ENCODE measurements around the gene AARS2.

The AARS2 gene

DNA sequence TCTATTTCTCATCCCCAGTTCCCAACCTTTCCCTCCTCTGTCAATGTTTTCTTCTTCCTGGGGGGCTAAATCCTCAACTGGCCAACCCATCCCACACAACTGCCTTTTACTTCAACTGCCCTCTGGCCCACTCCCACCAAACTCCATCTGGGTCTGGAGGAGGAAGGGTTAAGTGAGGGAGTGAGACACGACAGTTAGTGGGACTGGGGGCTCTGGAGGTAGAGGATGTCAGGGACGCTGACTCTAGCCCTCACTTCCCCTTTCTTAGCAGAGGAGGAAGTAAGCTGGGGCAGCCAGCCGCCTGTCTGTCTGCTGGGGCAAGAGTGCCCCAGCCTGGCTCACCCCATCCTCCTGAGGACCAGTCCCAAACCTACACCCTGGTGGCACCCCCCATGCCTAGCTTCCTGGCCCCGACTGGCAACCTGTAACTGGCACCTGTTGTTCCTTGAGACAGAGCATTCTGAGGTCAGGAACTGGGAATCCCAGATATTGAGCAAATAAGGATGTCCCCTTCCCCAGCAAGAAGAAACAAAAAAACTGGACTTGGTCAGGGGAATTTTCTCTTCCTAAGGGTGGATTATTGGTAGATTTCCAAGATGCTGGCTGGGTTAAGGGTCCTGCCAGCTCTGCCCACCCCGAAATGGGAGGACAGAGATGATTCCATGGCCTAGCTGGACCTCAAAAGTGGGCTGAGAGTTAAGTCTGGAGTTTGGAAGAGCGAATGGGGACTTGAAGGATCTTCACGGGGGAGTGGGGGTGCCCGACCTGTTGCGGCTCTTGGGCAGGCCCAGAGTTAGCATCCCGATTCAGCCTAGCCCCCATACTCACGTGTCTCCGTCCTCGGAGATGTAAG is 48.8 kb downstream of the AARS2 start:
- H3K9me3 ChIP-seq (ENCODE audit: low read length) = no peaks in the 10 kb centered on the region
- H4K20me1 ChIP-seq (ENCODE audit: insufficient read depth, low read length) = no peaks in the 10 kb centered on the region
- H3K9me2 ChIP-seq (ENCODE audit: low read depth, low read length) = no peaks in the 10 kb centered on the region
- H3K9ac ChIP-seq (ENCODE audit: low read length) = peak overlapping the region; percentile 89
- no peak overlapping the region for H2AFZ ChIP-seq (ENCODE audit: low read length)
- H3F3A ChIP-seq (ENCODE audit: insufficient read depth, low read length) = no peaks in the 10 kb centered on the region
- H3K4me1 ChIP-seq (ENCODE audit: insufficient read depth, low read length, severe bottlenecking) = peaks cover 51% of the 10 kb centered on the region
- no peaks in the 10 kb centered on the region for H3K79me2 ChIP-seq (ENCODE audit: insufficient read depth, low read length)
- H3K27ac ChIP-seq (ENCODE audit: low read depth, low read length, poor library complexity, severe bottlenecking) = peak overlapping the region; percentile 80
- H3K4me3 ChIP-seq (ENCODE audit: low read depth, low read length, poor library complexity, severe bottlenecking) = peak overlapping the region; percentile 76
- peak overlapping the region; percentile 91 for H3K4me2 ChIP-seq (ENCODE audit: low read length)
- H3K36me3 ChIP-seq (ENCODE audit: insufficient read depth, low read length) = peaks cover 22% of the 10 kb centered on the region; the same call in 1 of the 2 replicates
- no peak for TF ChIP-seq EZH2 (IDR thresholded peaks at IDR 0.05; ENCODE audit: borderline replicate concordance, low read length)
- TF ChIP-seq, protein P1, sequence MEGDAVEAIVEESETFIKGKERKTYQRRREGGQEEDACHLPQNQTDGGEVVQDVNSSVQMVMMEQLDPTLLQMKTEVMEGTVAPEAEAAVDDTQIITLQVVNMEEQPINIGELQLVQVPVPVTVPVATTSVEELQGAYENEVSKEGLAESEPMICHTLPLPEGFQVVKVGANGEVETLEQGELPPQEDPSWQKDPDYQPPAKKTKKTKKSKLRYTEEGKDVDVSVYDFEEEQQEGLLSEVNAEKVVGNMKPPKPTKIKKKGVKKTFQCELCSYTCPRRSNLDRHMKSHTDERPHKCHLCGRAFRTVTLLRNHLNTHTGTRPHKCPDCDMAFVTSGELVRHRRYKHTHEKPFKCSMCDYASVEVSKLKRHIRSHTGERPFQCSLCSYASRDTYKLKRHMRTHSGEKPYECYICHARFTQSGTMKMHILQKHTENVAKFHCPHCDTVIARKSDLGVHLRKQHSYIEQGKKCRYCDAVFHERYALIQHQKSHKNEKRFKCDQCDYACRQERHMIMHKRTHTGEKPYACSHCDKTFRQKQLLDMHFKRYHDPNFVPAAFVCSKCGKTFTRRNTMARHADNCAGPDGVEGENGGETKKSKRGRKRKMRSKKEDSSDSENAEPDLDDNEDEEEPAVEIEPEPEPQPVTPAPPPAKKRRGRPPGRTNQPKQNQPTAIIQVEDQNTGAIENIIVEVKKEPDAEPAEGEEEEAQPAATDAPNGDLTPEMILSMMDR (IDR thresholded peaks at IDR 0.05; ENCODE audit: low read length) = no peak
- no peaks in the 10 kb centered on the region for H3K27me3 ChIP-seq (ENCODE audit: insufficient read depth, low read length)

DNA sequence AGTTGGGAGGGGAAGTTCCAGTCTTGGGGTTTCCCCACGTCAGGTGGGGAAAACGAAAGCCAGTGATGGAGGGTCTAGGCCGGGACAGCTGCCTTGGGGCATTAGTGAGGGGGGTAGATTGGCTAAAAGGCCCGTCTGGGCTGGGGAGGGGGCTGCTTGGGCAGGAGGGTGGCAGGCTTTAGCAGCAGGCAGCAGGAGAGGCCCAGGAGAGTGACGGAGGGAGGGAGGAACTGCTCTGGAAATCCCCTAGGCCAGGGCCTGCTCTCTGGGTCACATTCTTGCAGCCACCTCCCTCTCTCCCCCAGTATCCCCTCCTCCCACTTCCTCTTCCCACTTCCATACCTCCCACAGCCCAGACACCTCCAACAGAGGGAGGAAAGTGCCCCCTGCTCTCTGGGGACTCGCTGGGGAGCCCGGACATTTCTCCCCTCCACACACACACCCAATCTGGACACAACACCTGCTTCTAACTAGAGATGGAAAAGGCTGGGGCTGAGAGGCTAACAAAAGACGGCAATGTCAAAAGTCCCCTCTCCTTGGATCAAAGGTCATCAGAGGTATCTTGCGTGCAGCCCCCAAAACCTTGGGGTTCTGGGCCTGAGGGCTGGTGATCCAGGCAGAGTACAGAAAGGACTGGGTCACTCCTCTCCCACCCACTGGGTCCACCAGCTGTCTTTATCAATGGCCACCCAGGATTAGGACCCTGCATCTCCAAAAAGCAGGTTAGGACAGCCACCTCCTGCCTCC is 49.6 kb downstream of the AARS2 start:
- Histone ChIP-seq H3K9me2 (ENCODE audit: low read depth, low read length) (no peaks in the 10 kb centered on the region), H3F3A (ENCODE audit: insufficient read depth, low read length) (no peaks in the 10 kb centered on the region), H3K9ac (ENCODE audit: low read length) (peak overlapping the region; percentile 89), H4K20me1 (ENCODE audit: insufficient read depth, low read length) (no peaks in the 10 kb centered on the region), H2AFZ (ENCODE audit: low read length) (no peak overlapping the region), H3K79me2 (ENCODE audit: insufficient read depth, low read length) (no peaks in the 10 kb centered on the region), H3K4me1 (ENCODE audit: insufficient read depth, low read length, severe bottlenecking) (peaks cover 57% of the 10 kb centered on the region), H3K9me3 (ENCODE audit: low read length) (no peaks in the 10 kb centered on the region), H3K4me2 (ENCODE audit: low read length) (peak overlapping the region; percentile 91), H3K36me3 (ENCODE audit: insufficient read depth, low read length) (peaks cover 28% of the 10 kb centered on the region; the same call in 1 of the 2 replicates), H3K27ac (ENCODE audit: low read depth, low read length, poor library complexity, severe bottlenecking) (peak overlapping the region; percentile 80), H3K27me3 (ENCODE audit: insufficient read depth, low read length) (no peaks in the 10 kb centered on the region), H3K4me3 (ENCODE audit: low read depth, low read length, poor library complexity, severe bottlenecking) (peak overlapping the region; percentile 76)
- no peak for TF ChIP-seq EZH2 (IDR thresholded peaks at IDR 0.05; ENCODE audit: borderline replicate concordance, low read length)
- TF ChIP-seq, protein P1 (IDR thresholded peaks at IDR 0.05; ENCODE audit: low read length) = no peak

DNA sequence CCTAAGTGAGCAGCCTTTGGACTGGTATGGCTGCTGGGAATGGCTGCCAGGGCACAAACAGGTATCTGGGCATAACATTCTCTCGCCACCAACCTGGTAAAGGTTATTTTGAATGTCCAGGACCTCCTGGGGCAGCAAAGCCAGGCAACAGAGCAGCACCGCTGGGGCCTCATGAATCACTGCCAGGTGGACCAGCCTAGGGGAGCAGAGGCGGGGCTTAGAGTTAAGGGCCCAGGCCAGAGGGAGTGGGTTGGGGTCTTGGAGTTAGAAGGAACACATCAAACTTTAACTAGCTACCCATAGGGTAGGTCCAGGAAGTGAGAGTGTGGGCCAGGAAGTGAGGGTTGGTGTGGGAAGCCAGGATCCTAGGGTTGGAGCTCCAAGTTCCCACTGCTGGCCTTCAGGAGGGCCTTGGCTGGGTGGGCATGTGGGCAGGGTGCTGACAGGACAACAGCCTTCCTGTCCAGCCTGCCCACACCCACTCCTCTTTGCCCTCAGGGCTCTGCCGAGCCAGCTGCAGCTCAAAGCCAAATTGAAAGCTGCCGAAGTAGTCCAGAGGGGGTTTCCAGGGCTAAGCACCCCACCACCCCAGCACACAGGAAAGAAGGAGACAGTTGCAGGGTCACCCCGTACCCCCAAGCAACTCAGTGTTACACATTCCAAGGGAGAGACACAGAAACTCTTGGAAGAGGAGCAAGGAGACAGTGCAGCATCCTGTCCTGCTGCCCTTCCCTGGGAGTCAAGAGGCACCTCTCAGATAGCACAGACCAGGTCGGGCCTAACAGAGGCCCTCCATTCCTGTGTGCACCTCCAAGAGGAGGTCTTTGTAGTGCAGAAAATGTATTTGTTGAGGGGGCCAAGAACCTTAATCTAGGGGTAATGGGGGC is 50.4 kb downstream of the AARS2 start:
- peaks cover 65% of the 10 kb centered on the region for H3K4me1 ChIP-seq (ENCODE audit: insufficient read depth, low read length, severe bottlenecking)
- H3K27ac ChIP-seq (ENCODE audit: low read depth, low read length, poor library complexity, severe bottlenecking) = peak overlapping the region; percentile 80
- peak overlapping the region; percentile 91 for H3K4me2 ChIP-seq (ENCODE audit: low read length)
- H3K36me3 ChIP-seq (ENCODE audit: insufficient read depth, low read length) = peaks cover 28% of the 10 kb centered on the region; the same call in 1 of the 2 replicates
- no peaks in the 10 kb centered on the region for H3K27me3 ChIP-seq (ENCODE audit: insufficient read depth, low read length)
- H3K79me2 ChIP-seq (ENCODE audit: insufficient read depth, low read length) = no peaks in the 10 kb centered on the region
- H3K9me2 ChIP-seq (ENCODE audit: low read depth, low read length) = no peaks in the 10 kb centered on the region
- no peaks in the 10 kb centered on the region for H4K20me1 ChIP-seq (ENCODE audit: insufficient read depth, low read length)
- no peak for TF ChIP-seq EZH2 (IDR thresholded peaks at IDR 0.05; ENCODE audit: borderline replicate concordance, low read length)
- H3F3A ChIP-seq (ENCODE audit: insufficient read depth, low read length) = no peaks in the 10 kb centered on the region
- no peak overlapping the region for H2AFZ ChIP-seq (ENCODE audit: low read length)
- H3K9me3 ChIP-seq (ENCODE audit: low read length) = no peaks in the 10 kb centered on the region
- H3K9ac ChIP-seq (ENCODE audit: low read length) = peak overlapping the region; percentile 89
- H3K4me3 ChIP-seq (ENCODE audit: low read depth, low read length, poor library complexity, severe bottlenecking) = peak overlapping the region; percentile 76

Data from OCI-LY1 (cell line).